K562 (cell line): ENCODE measurements around the gene GAPDH. TPM values are rescaled to one million over a fixed set of nuclear protein-coding genes. Genes with fewer than 3 reads are reported as not detected.

Source experiments
- ATAC-seq: fragments of 200-7000 bp; cut with Tn5 transposase; 3 replicates; pipeline ENCODE4 v1.9.1; 2020; ENCODE audit warnings: moderate library complexity
- BruUV-seq: library from RNA; stranded (reverse); fragments of 400-500 nt; replicated peaks from 2 replicates; lab custom pipeline; 2021; lab: Mats Ljungman, UMichigan
- CTCF ChIA-PET: fragments of 300-600 bp; formaldehyde crosslinking; extraction: SDS; loops from one replicate; lab custom pipeline; 2021; ENCODE audit warnings: low intra/inter-chr PET ratio; lab: Yijun Ruan, JAX
- POLR2A ChIA-PET: fragments of 300-600, 350-650 bp; sonication (Branson Sonifier 250); formaldehyde crosslinking; extraction: SDS; loops from one replicate; lab custom pipeline; 2021; ENCODE audit warnings: antibody characterized with exemption, inconsistent platforms; lab: Yijun Ruan, JAX
- DNase-seq, 4 experiments: peaks; one replicate each; pipeline versions ENCODE4 v3.0.0 to v3.0.0-alpha.2; 2011 to 2018; ENCODE audit warnings: low spot score in 3 of 4, mixed read lengths in 3 of 4; ENCODE audit errors: extremely low read depth in 1 of 4
- FAIRE-seq: peaks from 2 replicates; lab custom pipeline; 2011; peaks lifted over from hg19 to GRCh38; lab: Jason Lieb, UNC
- H2AFZ ChIP-seq: 2 replicates; pipeline ENCODE4 v1.6.0; 2011; ENCODE audit warnings: low read depth, low read length, control low read depth, inconsistent platforms
- H3K27ac ChIP-seq: fragments of 200-600 bp; 3 replicates; pipeline ENCODE4 v1.8.0; 2011; ENCODE audit warnings: low read depth, mild to moderate bottlenecking, control low read depth, inconsistent platforms, low read length, moderate library complexity, mixed read lengths; ENCODE audit errors: extremely low read depth
- H3K27me3 ChIP-seq, 2 experiments: fragments of 300-600 bp in 1 of 2; 2 replicates in 1 of 2; 3 replicates in 1 of 2; pipeline versions ENCODE4 v1.6.0 to v1.8.0; 2011; ENCODE audit warnings: inconsistent platforms in 2 of 2, low read length in 2 of 2, mild to moderate bottlenecking in 1 of 2, mixed read lengths in 1 of 2, moderate library complexity in 1 of 2; ENCODE audit not compliant: control insufficient read depth in 2 of 2, insufficient read depth in 2 of 2
- H3K36me3 ChIP-seq: fragments of 300-600 bp; 3 replicates; pipeline ENCODE4 v1.8.0; 2011; ENCODE audit warnings: mild to moderate bottlenecking, low read length, inconsistent platforms; ENCODE audit not compliant: control insufficient read depth, insufficient read depth
- H3K4me1 ChIP-seq, 2 experiments: fragments of 200-600 bp in 1 of 2; replicated peaks in 1 of 2; 2 replicates in 1 of 2; 3 replicates in 1 of 2; pipeline versions ENCODE4 v1.5.1 to v1.8.0; 2011; ENCODE audit warnings: inconsistent platforms in 2 of 2, low read length in 2 of 2, mild to moderate bottlenecking in 1 of 2, mixed read lengths in 1 of 2, moderate library complexity in 1 of 2; ENCODE audit not compliant: control insufficient read depth in 2 of 2, insufficient read depth in 2 of 2
- H3K4me2 ChIP-seq: 2 replicates; pipeline ENCODE4 v1.6.1; 2011; ENCODE audit warnings: low read length, control low read depth, inconsistent platforms, mixed read lengths; ENCODE audit not compliant: insufficient read depth
- H3K4me3 ChIP-seq: fragments of 200-600 bp; sonication (generic), shearing (Covaris generic); 2 replicates; pipeline ENCODE4 v1.5.1; 2016; ENCODE audit warnings: control low read depth, inconsistent platforms
- H3K79me2 ChIP-seq: fragments of 200-600 bp; 3 replicates; pipeline ENCODE4 v1.8.0; 2011; ENCODE audit warnings: low read length, inconsistent platforms; ENCODE audit not compliant: control insufficient read depth, insufficient read depth
- H3K9ac ChIP-seq, 2 experiments: 2 replicates each; pipeline versions ENCODE4 v1.6.0 to v1.6.1; 2011; ENCODE audit warnings: low read depth in 2 of 2, low read length in 2 of 2, control low read depth in 1 of 2, inconsistent platforms in 1 of 2, mild to moderate bottlenecking in 1 of 2, mixed read lengths in 1 of 2; ENCODE audit not compliant: insufficient read depth in 1 of 2
- H3K9me1 ChIP-seq: one replicate; pipeline ENCODE4 v1.6.0; 2011; ENCODE audit warnings: inconsistent platforms, mild to moderate bottlenecking, low read length, moderate library complexity; ENCODE audit not compliant: control insufficient read depth, insufficient read depth
- H3K9me3 ChIP-seq: replicated peaks from 2 replicates; pipeline ENCODE4 v1.5.1; 2011; ENCODE audit warnings: low read depth, low read length, inconsistent platforms; ENCODE audit not compliant: control insufficient read depth, insufficient read depth
- H4K20me1 ChIP-seq: replicated peaks from 2 replicates; pipeline ENCODE4 v1.6.1; 2011; ENCODE audit warnings: low read length, inconsistent platforms, mixed read lengths; ENCODE audit not compliant: control insufficient read depth, insufficient read depth
- WGBS: fragments of 100-300 bp; shearing (Covaris generic); methylation state at CpG from one replicate; pipeline ENCODE4 v1.1.6; 2016; ENCODE audit warnings: low coverage, mixed read lengths; ENCODE audit not compliant: insufficient coverage; ENCODE audit errors: missing lambda C conversion rate; 5-methylcytosine and 5-hydroxymethylcytosine counted together
- in situ Hi-C: fragments of 300-500 bp; cut with MboI; formaldehyde crosslinking; loops from 4 replicates; pipeline ENCODE4 v1.15.0; 2018; ENCODE audit warnings: inconsistent platforms, mixed read lengths
- intact Hi-C: fragments of 100-400 bp; cut with micrococcal nuclease; formaldehyde crosslinking; loops from 2 replicates; pipeline ENCODE4 v1.14.2; 2022
- polyA plus RNA-seq, 8 experiments: library from polyadenylated mRNA; depleted of rRNA in 4 of 8; stranded (reverse) in 5 of 8; unstranded in 3 of 8; fragments of >200 nt; fragmentation: Nextera tagmentation in 2 of 8; fragmentation: Illumina TruSeq in 1 of 8; extraction: Ambion mirVana in 2 of 8; extraction: Trizol in 1 of 8; gene quantifications; 2 replicates each; pipeline versions ENCODE4 v1.2.1 to v1.2.3, GENCODE V29; 2011 to 2014; ENCODE audit warnings: inconsistent platforms in 1 of 8, missing spikeins in 1 of 8
- total RNA-seq, 7 experiments: library from RNA; depleted of rRNA in 6 of 7; stranded (reverse); fragments of >200 nt in 6 of 7; fragmentation: Illumina TruSeq in 2 of 7; extraction: Trizol in 2 of 7; gene quantifications; 2 replicates each; pipeline versions ENCODE4 v1.2.1 to v1.2.3, GENCODE V29; 2011 to 2021; ENCODE audit warnings: low replicate concordance in 1 of 7
- TF ChIP-seq, protein P1 (sequence below), 2 experiments: IDR thresholded peaks; 2 replicates each; pipeline ENCODE4 v1.6.1; 2012; ENCODE audit warnings: improper control_type of control experiment in 2 of 2, low read depth in 2 of 2, low read length in 2 of 2, borderline replicate concordance in 1 of 2
- TF ChIP-seq, protein P2 (sequence below): IDR thresholded peaks from 2 replicates; pipeline ENCODE4 v1.6.1; 2016; ENCODE audit warnings: missing genetic modification characterization, missing compliant biosample characterization

GAPDH gene
- total and polyA plus RNA-seq, 9 of the 15 experiments (the other 6 are each of a cell fraction or from before 2014, with no cell fraction given): 2,206 to 6,793 (median 4,217) TPM

- H3K4me3 ChIP-seq: no peak overlapping the region
- no peak overlapping the region for H3K4me2 ChIP-seq
- no peak overlapping the region for H3K27ac ChIP-seq
- H3K36me3 ChIP-seq: peaks cover 66% of the 10 kb centered on the region; the same call in 2 of the 3 replicates
- in situ Hi-C loops: no loop called here
- no peaks in the 10 kb centered on the region for H3K27me3 ChIP-seq
- no peaks in the 10 kb centered on the region for H3K9me1 ChIP-seq
- POLR2A ChIA-PET: interaction anchor here (0.8 to 0.9 kb wide), 2 partner anchors 39 to 423 kb away, joined by 3 read pairs; no protein-coding TSS in a partner anchor
- no peak overlapping the region for H3K9ac ChIP-seq
- H3K9me3 ChIP-seq: no peaks in the 10 kb centered on the region
- H3K4me1 ChIP-seq: peaks cover 0 to 4% of the 10 kb centered on the region in 2 experiments; a peak in 2 of 5 replicates
- H4K20me1 ChIP-seq: 0 out of 2 replicates have a peak, but pooled peaks cover 3% of the 10 kb centered on the region
- TF ChIP-seq, protein P1, sequence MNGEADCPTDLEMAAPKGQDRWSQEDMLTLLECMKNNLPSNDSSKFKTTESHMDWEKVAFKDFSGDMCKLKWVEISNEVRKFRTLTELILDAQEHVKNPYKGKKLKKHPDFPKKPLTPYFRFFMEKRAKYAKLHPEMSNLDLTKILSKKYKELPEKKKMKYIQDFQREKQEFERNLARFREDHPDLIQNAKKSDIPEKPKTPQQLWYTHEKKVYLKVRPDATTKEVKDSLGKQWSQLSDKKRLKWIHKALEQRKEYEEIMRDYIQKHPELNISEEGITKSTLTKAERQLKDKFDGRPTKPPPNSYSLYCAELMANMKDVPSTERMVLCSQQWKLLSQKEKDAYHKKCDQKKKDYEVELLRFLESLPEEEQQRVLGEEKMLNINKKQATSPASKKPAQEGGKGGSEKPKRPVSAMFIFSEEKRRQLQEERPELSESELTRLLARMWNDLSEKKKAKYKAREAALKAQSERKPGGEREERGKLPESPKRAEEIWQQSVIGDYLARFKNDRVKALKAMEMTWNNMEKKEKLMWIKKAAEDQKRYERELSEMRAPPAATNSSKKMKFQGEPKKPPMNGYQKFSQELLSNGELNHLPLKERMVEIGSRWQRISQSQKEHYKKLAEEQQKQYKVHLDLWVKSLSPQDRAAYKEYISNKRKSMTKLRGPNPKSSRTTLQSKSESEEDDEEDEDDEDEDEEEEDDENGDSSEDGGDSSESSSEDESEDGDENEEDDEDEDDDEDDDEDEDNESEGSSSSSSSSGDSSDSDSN (IDR thresholded peaks at IDR 0.05; ENCODE audit: borderline replicate concordance in 1 of 2, low read depth in 2 of 2, low read length in 2 of 2): no peak
- TF ChIP-seq, protein P2, sequence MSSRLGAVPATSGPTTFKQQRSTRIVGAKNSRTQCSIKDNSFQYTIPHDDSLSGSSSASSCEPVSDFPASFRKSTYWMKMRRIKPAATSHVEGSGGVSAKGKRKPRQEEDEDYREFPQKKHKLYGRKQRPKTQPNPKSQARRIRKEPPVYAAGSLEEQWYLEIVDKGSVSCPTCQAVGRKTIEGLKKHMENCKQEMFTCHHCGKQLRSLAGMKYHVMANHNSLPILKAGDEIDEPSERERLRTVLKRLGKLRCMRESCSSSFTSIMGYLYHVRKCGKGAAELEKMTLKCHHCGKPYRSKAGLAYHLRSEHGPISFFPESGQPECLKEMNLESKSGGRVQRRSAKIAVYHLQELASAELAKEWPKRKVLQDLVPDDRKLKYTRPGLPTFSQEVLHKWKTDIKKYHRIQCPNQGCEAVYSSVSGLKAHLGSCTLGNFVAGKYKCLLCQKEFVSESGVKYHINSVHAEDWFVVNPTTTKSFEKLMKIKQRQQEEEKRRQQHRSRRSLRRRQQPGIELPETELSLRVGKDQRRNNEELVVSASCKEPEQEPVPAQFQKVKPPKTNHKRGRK (tag): no peak
- no peak overlapping the region for H2AFZ ChIP-seq
- peaks cover 39% of the 10 kb centered on the region for H3K79me2 ChIP-seq
- DNase-seq (no peak), FAIRE-seq (no peak), ATAC-seq (no peak)
- intact Hi-C loops: no loop called here
- BruUV-seq: no TSS peak
- CTCF ChIA-PET: no interaction called here
- WGBS: 97% methylated on average over 2 of the region's 2 CpGs
Measured at GRCh38 chr12:6500466-6500865, 33.9 kb upstream of the GAPDH start.
